Sigmoid colon (tissue), 7 donors: Measurements from ENCODE around the gene RRP1. TPM values are rescaled to one million over a fixed set of nuclear protein-coding genes. Genes with fewer than 3 reads are reported as not detected.

ENCODE experiments used
- DNase-seq: peaks from one replicate; pipeline ENCODE4 v3.0.0-alpha.2; 2019
- H3K27ac ChIP-seq, 4 donors: fragments of 200-600 bp; sonication (generic); one replicate each; pipeline ENCODE4 v1.5.1; 2016 to 2019; ENCODE audit warnings: mild to moderate bottlenecking in 1 of 4
- H3K27me3 ChIP-seq, 3 donors: fragments of 200-600 bp; sonication (generic); one replicate each; pipeline ENCODE4 v1.5.1; 2019; ENCODE audit warnings: mild to moderate bottlenecking in 1 of 3
- H3K36me3 ChIP-seq, 4 donors: fragments of 200-600 bp; sonication (generic); one replicate each; pipeline ENCODE4 v1.5.1; 2016 to 2019
- H3K4me1 ChIP-seq, 4 donors: fragments of 200-600 bp; sonication (generic); one replicate each; pipeline ENCODE4 v1.5.1; 2017 to 2019
- H3K4me3 ChIP-seq, 4 donors: fragments of 200-600 bp; sonication (generic); one replicate each; pipeline ENCODE4 v1.5.1; 2017 to 2019; ENCODE audit warnings: mild to moderate bottlenecking in 2 of 4, moderate library complexity in 1 of 4
- H3K9me3 ChIP-seq, 4 donors: fragments of 200-600 bp in 3 of 4; sonication (generic) in 3 of 4; one replicate each; pipeline versions ENCODE4 v1.5.1 to v1.6.1; 2013 to 2019
- EP300 ChIP-seq, 4 donors: sonication (generic); formaldehyde crosslinking; IDR thresholded peaks; one replicate each; pipeline ENCODE4 v1.6.1; 2017; ENCODE audit warnings: antibody characterized with exemption in 4 of 4
- POLR2A ChIP-seq, 2 donors: fragments of 450-650 bp; IDR thresholded peaks; one replicate each; pipeline ENCODE4 v1.6.1; 2016; ENCODE audit warnings: antibody characterized with exemption in 2 of 2, mild to moderate bottlenecking in 2 of 2, moderate library complexity in 2 of 2
- POLR2AphosphoS5 ChIP-seq, 4 donors: sonication (generic); formaldehyde crosslinking; IDR thresholded peaks; one replicate each; pipeline ENCODE4 v1.6.1; 2017; ENCODE audit warnings: antibody characterized with exemption in 4 of 4
- WGBS, 2 donors: extraction: QIAGEN DNeasy Blood & Tissue Kit; methylation state at CpG; one replicate each; pipeline ENCODE4 v1.1.7; 2013; 5-methylcytosine and 5-hydroxymethylcytosine counted together
- intact Hi-C: fragments of 100-400 bp; cut with DNase I; formaldehyde crosslinking; loops from one replicate; pipeline ENCODE4 v1.15.1; 2023
- polyA plus RNA-seq, 3 donors: library from polyadenylated mRNA; stranded (reverse); fragments of 200-250 nt; gene quantifications; one replicate each; pipeline ENCODE4 v1.2.3, GENCODE V29; 2013
- total RNA-seq, 4 donors: library from RNA; depleted of rRNA; stranded (reverse); fragments of >200 nt; gene quantifications; one replicate each; pipeline ENCODE4 v1.1.0, GENCODE V29; 2016
- TF ChIP-seq, protein P1 (sequence below), 4 experiments: fragments of 450-650 bp in 3 of 4; fragments of 200-600 bp in 1 of 4; IDR thresholded peaks; one replicate each; pipeline ENCODE4 v1.5.1; 2016 to 2019; ENCODE audit warnings: antibody characterized with exemption in 4 of 4, mild to moderate bottlenecking in 3 of 4, moderate library complexity in 2 of 4
- donor health status: healthy with polysubstance abuse.
- donor health status: Bipolar disorder and iron deficiency.
- donor health status: healthy.

RRP1 gene
- total and polyA plus RNA-seq, 7 donors, result 3.9 to 16.2 (median 10.5) TPM

DNA sequence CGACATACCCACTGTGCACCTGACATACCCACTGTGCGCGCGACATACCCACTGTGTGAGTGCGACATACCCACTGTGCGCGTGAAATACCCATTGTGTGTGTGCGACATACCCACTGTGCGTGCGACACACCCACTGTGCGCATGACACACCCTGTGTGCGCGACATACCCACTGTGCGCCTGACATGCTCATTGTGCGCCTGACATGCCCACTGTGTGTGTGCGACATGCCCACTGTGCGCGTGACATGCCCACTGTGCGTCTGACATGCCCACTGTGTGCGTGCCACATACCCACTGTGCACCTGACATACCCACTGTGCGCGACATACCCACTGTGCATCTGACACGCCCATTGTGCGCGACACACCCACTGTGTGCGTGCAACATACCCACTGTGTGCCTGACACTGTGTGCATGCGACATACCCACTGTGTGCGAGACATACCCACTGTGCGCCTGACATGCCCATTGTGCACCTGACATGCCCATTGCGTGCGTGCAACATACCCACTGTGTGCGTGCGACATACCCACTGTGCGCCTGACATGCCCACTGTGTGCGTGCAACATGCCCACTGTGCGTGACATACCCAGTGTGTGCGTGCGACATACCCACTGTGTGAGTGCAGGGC is 2.5 kb upstream of the RRP1 start:
- 92 to 95% methylated on average over 38 of the region's 38 CpGs for WGBS, 2 donors
- no peaks in the 10 kb centered on the region for H3K9me3 ChIP-seq
- H3K27ac ChIP-seq, result no peak overlapping the region
- H3K27me3 ChIP-seq, result no peaks in the 10 kb centered on the region
- H3K36me3 ChIP-seq, result peaks cover 0 to 6% (median 1%) of the 10 kb centered on the region in 4 donors
- intact Hi-C loops, result no loop called here
- TF ChIP-seq, protein P1, sequence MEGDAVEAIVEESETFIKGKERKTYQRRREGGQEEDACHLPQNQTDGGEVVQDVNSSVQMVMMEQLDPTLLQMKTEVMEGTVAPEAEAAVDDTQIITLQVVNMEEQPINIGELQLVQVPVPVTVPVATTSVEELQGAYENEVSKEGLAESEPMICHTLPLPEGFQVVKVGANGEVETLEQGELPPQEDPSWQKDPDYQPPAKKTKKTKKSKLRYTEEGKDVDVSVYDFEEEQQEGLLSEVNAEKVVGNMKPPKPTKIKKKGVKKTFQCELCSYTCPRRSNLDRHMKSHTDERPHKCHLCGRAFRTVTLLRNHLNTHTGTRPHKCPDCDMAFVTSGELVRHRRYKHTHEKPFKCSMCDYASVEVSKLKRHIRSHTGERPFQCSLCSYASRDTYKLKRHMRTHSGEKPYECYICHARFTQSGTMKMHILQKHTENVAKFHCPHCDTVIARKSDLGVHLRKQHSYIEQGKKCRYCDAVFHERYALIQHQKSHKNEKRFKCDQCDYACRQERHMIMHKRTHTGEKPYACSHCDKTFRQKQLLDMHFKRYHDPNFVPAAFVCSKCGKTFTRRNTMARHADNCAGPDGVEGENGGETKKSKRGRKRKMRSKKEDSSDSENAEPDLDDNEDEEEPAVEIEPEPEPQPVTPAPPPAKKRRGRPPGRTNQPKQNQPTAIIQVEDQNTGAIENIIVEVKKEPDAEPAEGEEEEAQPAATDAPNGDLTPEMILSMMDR (IDR thresholded peaks at IDR 0.05), result no peak
- TF ChIP-seq POLR2A (IDR thresholded peaks at IDR 0.05) (no peak), EP300 (IDR thresholded peaks at IDR 0.05) (no peak), POLR2AphosphoS5 (IDR thresholded peaks at IDR 0.05) (no peak)
- H3K4me3 ChIP-seq, result no peak overlapping the region
- no peak for DNase-seq
- H3K4me1 ChIP-seq, result peaks cover 0 to 21% (median 15%) of the 10 kb centered on the region in 4 donors

DNA sequence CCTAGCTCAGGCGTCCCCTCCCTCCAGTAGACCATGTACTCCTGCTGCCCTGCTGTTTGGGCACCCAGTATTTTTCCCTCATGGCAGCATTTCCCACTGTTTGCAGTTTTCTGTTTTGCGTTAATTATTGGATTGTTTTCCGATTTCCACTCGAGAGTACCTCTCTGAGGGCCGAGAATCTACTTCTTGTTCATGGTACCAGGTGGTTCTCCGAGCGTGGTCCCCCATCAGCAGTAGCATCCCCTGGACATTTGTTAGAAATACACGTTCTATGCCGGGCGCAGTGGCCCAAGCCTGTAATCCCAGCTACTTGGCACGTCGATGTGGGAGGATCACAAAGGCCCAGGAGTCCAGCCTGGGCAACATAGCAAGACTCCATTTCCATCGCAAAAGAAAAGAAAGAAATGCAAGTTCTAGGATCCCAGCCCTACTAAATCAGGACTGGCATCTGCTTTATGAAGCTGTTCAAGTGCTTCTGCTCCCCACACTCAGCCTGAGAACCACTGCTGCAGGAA is 690 bp downstream of the RRP1 start:
- no peaks in the 10 kb centered on the region for H3K27me3 ChIP-seq
- TF ChIP-seq, protein P1 (IDR thresholded peaks at IDR 0.05), result no peak
- TF ChIP-seq POLR2A (IDR thresholded peaks at IDR 0.05) (no peak), POLR2AphosphoS5 (IDR thresholded peaks at IDR 0.05) (no peak), EP300 (IDR thresholded peaks at IDR 0.05) (no peak)
- 5 to 16% methylated on average over 13 of the region's 13 CpGs for WGBS, 2 donors
- peak overlapping the region; percentile 87 to 93 (median 90) for H3K27ac ChIP-seq
- no peaks in the 10 kb centered on the region for H3K9me3 ChIP-seq
- intact Hi-C loops, result no loop called here
- DNase-seq, result no peak
- peaks cover 0 to 21% (median 15%) of the 10 kb centered on the region in 4 donors for H3K4me1 ChIP-seq
- peaks cover 7 to 37% (median 16%) of the 10 kb centered on the region in 4 donors for H3K36me3 ChIP-seq
- peak overlapping the region; percentile 68 to 92 (median 80) for H3K4me3 ChIP-seq

- Histone ChIP-seq H3K9me3 (no peaks in the 10 kb centered on the region), H3K36me3 (peaks cover 17 to 60% (median 32%) of the 10 kb centered on the region in 4 donors), H3K27ac (no peak overlapping the region), H3K27me3 (no peaks in the 10 kb centered on the region), H3K4me3 (no peak overlapping the region), H3K4me1 (peaks cover 0 to 21% (median 15%) of the 10 kb centered on the region in 4 donors)
- intact Hi-C loops, result no loop called here
- TF ChIP-seq EP300 (IDR thresholded peaks at IDR 0.05) (no peak), POLR2A (IDR thresholded peaks at IDR 0.05) (no peak), POLR2AphosphoS5 (IDR thresholded peaks at IDR 0.05) (no peak)
- TF ChIP-seq, protein P1 (IDR thresholded peaks at IDR 0.05), result no peak
- 87 to 92% methylated on average over 8 of the region's 8 CpGs for WGBS, 2 donors
- no peak for DNase-seq
Measured at GRCh38 chr21:43792406-43792805, 3.0 kb downstream of the RRP1 start.

GRCh38 chr21:43793243-43793642 is 3.9 kb downstream of the RRP1 start:
- no peak for DNase-seq
- Histone ChIP-seq H3K9me3 (no peaks in the 10 kb centered on the region), H3K4me1 (peaks cover 0 to 21% (median 15%) of the 10 kb centered on the region in 4 donors), H3K36me3 (peaks cover 25 to 69% (median 40%) of the 10 kb centered on the region in 4 donors), H3K27ac (no peak overlapping the region), H3K4me3 (no peak overlapping the region), H3K27me3 (no peaks in the 10 kb centered on the region)
- intact Hi-C loops, result no loop called here
- WGBS, 2 donors, result 95 to 98% methylated on average over 16 of the region's 16 CpGs
- TF ChIP-seq, protein P1 (IDR thresholded peaks at IDR 0.05), result no peak
